Kidney glomerular epithelial cell (primary cell): Measurements from ENCODE around the gene UST.
"Not testable (repeated sequence)": the region's sequence is repeated elsewhere in the genome, so short reads cannot be mapped to it uniquely, and the experiment has no call there.

Source experiments
- DNase-seq: peaks from one replicate; lab custom pipeline; 2025; lab: John Stamatoyannopoulos, UW

Gene UST

DNA sequence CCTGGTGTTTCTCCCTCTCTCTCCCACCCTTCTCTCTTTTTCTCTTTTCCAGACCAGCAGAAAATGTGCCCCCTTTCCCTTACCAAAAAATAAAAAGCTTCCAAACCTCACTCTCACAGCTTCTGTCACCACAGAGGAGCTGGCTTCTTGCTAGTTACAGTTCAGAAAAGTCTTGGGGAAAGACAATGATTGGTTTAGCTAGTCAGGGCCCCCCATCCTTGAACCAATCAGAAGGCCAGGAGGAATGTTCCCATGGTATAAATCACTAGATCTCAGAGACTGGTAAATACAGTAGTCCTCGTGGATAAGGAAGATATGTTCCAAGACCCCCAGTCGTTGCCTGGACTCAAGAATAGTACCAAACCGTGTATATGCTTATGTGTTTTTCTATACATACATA lies 339.5 kb downstream of the UST start:
- DNase-seq = no peak

GRCh38 chr6:149087898-149088297 lies 341.1 kb downstream of the UST start:
- DNase-seq = no peak

DNA sequence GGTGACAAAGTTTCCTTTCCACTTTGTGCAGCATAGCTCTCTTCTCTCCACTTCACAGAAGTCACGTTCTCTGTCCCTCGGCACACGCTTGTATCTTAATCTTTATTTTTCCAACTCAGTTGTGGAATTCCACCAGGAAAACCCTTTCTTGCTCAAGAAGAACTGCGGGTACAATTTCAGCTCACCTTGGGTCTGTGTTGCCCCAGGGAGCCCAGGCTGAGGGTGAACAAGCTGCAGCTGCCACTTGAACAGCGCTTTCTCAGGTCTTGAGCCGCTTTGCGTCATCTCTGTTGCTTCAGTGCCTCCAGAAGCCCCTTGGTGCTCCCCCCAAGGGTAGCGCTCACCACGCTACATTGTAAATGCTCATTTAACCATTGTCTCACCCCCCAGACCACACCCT lies 341.5 kb downstream of the UST start:
- no peak for DNase-seq

- no peak for DNase-seq
These were observed 342.7 kb downstream of the UST start for GRCh38 chr6:149089510-149089909.

DNA sequence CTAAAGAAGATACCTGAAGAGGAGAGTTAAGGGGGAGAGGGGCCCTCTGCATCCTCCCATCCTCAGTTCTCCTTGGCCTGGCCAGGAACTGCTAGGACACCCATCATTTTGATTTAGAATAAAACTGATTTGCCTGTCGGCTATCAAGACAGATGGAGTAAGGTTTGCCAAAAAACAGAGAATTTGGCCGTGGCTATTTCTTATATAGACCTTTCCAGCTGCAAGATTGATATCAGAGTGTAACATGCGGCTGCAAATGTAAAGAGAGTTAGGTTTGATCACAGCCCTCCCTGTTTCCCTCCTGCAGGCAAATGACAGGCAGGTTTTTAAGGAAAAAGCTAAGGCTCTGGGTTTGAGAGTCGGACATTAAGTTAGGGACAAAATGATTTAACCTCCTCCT lies 344.1 kb downstream of the UST start:
- no peak for DNase-seq

DNA sequence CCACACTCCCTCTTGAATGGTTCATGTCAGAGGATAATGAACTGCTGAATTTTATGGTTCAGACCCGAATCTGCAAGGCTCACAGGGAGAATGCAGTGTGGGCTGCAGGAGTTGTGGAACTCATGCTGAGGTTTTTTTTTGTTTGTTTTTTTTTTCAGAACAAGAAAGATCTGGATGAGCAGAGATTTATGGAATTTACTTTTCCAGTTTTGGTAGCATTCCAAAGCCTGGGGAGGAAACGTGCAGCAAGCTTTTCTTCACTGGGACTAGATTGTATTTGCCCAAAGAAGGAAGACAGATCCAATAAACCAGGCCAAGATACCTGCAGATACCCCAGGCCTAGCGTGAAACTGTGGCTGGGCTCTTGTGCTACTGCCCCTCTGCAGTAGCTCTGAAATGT lies 346.8 kb downstream of the UST start:
- DNase-seq = peak; percentile 25

DNA sequence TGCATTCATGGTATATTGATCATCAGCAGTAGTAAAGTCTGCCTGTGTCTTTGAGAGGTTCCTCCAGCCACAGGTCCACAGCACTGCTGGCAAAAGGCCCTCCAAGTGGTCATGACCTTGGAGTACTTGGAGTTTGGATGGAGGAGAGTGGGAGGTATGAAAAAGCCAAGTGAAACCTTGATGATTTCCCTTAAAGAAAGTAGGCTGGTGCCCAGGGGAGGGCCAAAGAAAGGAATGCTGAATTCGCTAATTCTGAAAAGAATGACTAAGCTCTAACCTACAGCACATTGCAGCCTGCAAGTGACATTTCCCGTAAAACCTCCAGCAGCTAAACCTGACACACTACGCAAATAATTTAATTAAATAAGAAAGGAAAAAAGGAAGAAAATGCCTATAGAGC lies 347.3 kb downstream of the UST start:
- peak; percentile 51 for DNase-seq

- DNase-seq = peak; percentile 28
These were observed 348.1 kb downstream of the UST start for GRCh38 chr6:149094934-149095351.

GRCh38 chr6:149095842-149096241 lies 349.0 kb downstream of the UST start:
- DNase-seq = peak; percentile 44

DNA sequence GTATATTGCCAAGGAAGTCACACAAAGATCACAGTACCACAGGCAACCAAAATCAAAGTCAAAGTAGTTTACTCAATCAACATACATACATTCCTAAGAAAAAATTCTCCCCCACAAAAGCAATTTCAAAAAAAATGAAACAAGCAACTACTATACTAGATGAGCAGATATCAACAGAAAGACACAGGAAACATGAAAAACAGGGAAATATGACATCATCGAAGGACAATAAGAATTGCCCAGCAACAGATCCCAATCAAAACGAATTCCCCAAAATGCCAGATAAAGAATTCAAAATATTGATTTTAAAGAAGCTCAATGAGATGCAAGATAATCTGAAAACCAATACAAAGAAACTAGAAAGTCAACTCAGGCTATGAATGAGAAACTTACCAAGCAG lies 351.0 kb downstream of the UST start:
- no peak for DNase-seq

GRCh38 chr6:149098700-149099276 lies 352.0 kb downstream of the UST start:
- no peak for DNase-seq

DNA sequence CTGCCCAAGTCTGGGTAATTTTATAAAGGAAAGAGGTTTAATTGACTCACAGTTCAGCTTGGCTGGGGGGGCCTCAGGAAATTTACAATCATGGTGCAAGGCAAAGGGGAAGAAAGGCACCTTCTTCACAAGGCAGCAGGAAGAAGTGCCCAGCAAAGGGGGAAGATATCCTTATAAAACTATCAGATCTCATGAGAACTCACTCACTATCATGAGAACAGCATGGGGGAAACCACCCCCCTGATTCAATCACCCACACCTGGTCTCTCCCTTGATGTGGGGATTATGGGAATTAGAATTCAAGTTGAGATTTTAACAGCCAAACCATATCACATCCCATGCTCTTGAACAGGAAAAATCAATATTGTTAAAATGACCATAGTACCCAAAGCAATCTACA lies 355.5 kb downstream of the UST start:
- DNase-seq = no peak

GRCh38 chr6:149103950-149104349 lies 357.1 kb downstream of the UST start:
- not testable (repeated sequence) for DNase-seq

DNA sequence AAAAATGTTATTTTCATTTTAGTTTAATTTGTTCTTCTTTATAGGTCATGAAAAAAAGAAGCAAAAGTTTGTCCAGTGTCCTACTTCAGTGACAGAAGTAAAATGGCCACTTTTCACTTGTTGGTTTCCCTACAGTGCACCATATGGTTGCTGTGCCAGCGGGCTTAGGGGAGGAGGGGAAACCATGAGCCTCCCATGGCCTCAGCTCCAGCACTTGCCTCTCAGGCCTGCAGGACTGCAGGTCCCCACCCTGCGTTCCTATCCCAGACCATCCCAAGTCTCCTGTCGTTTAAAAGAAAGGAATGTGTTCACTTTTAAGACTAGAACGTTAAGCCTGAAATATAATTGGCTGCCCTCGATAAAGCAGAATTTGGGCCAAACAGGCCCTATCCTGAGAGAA lies 360.7 kb downstream of the UST start:
- no peak for DNase-seq

- no peak for DNase-seq
These were observed 361.4 kb downstream of the UST start for GRCh38 chr6:149108038-149108748.

DNA sequence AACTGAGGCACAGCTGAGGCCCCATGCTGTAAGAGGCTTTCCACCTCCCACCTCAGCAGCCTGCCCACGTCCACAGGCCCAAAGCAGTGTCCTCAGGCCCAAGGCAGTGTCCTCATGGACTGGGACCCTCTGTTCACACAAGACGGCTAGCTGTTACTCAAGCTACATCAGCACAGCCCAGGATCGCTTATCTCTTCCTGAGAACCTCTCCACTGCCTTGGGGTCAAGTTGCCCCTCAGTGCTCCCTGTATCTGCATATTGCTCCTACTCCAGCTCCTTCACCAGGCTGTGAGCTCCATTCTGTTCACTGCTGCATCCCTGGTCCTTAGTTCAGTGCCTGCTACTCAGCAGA lies 361.9 kb downstream of the UST start:
- DNase-seq = no peak

- no peak for DNase-seq
These were observed 362.7 kb downstream of the UST start for GRCh38 chr6:149109397-149110070.

GRCh38 chr6:149111556-149112115 lies 364.8 kb downstream of the UST start:
- no peak for DNase-seq

DNA sequence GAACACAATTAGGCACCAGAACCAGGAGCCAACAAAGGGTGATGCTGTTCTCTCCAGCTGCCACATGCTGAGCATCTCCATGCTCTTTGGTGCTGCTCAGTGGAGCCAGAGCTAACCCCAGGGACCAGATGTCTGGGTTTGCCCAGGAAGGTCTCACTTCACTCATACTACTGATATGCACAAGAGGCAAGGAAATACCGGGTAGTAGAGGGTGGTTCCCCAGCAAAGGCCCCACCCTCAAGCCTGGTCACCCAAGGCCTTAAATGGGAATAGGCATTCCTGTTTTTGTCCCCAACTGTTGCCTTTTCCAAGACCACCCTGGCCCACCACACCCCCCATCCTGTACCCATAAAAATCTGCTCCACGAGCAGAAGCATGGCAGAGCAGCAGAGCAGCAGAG lies 366.1 kb downstream of the UST start:
- no peak for DNase-seq

DNA sequence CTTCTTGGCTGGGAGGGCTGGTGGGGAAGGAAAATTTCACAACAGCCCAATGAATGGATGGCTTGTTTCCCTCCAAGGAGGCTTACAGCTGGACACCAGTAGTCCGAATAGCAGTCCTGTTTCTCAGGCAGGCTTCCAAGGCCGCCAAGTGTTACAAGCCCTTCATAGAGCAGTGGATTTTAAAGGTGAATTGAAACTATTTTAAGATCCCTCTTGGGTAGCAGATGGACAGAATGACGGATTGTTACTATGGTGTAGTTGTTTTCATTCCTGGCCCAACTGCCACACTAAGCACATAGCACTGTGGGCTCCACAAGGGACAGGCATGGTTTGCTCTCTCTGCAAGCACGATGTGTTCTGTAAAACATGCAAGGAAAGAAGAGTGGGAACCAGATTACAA lies 367.3 kb downstream of the UST start:
- DNase-seq = no peak

- no peak for DNase-seq
These were observed 372.2 kb downstream of the UST start for GRCh38 chr6:149118737-149119653.
